Activated CD4-positive, alpha-beta T cell treated with anti-CD3 and anti-CD28 coated beads, Interleukin-2, amount 10 ng/mL, durations not matched to agents 7 days and 5 days (primary cell): ENCODE results near the gene TSC22D2. TPM values are rescaled to one million over a fixed set of nuclear protein-coding genes. Genes with fewer than 3 reads are reported as not detected.
"Not testable (repeated sequence)": the region's sequence is repeated elsewhere in the genome, so short reads cannot be mapped to it uniquely, and the experiment has no call there.

Experiments
- CTCF ChIA-PET: fragments of 350-600 bp; sonication (Branson Sonifier 250); formaldehyde crosslinking; loops from one replicate; lab custom pipeline; 2021; ENCODE audit warnings: antibody characterized with exemption; lab: Charles Lee
- POLR2A ChIA-PET: fragments of 350-600 bp; sonication (Branson Sonifier 250); formaldehyde crosslinking; loops from one replicate; lab custom pipeline; 2021; ENCODE audit warnings: antibody characterized with exemption; lab: Charles Lee
- DNase-seq: peaks from one replicate; pipeline ENCODE4 v3.0.0-alpha.2; 2020
- H3K27ac Mint-ChIP-seq: one replicate; pipeline ENCODE4 v1.8.0; 2021; ENCODE audit warnings: mild to moderate bottlenecking, moderate library complexity, mixed read lengths
- H3K27me3 Mint-ChIP-seq: one replicate; pipeline ENCODE4 v1.8.0; 2021; ENCODE audit warnings: mixed read lengths
- H3K36me3 Mint-ChIP-seq: one replicate; pipeline ENCODE4 v1.8.0; 2021; ENCODE audit warnings: low read depth, mixed read lengths
- H3K4me1 Mint-ChIP-seq: one replicate; pipeline ENCODE4 v1.8.0; 2021; ENCODE audit warnings: mixed read lengths
- H3K4me3 Mint-ChIP-seq: one replicate; pipeline ENCODE4 v1.8.0; 2021; ENCODE audit warnings: mild to moderate bottlenecking, moderate library complexity, mixed read lengths
- H3K9me3 Mint-ChIP-seq: one replicate; pipeline ENCODE4 v1.8.0; 2021; ENCODE audit warnings: mixed read lengths
- total RNA-seq, 2 experiments: library from RNA; stranded (reverse); gene quantifications; one replicate each; pipeline ENCODE4 v1.2.3, GENCODE V29; 2021

The TSC22D2 gene
- total RNA-seq, 2 experiments from 2014 or later = 14.8 to 19.6 TPM

DNA sequence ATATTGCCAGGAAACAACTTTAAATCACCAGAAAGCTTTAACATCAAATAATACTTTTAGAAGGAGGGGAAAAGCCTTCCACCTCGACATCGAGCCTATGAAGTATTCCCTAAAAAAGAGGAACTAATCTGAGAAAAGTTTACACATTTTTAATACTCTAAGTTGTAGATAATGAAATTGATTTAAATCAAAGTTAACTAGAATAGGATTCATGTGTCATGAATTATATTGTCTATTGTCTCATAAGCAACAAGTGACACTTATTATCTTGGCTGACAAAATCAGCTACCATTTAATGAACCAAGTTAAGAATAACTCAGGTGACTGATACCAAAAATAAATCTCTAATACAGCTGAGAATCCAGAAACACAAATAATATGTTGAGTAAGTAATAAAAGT, 56.6 kb downstream of the TSC22D2 start:
- no peaks in the 10 kb centered on the region for H3K36me3 Mint-ChIP-seq
- H3K4me1 Mint-ChIP-seq = no peaks in the 10 kb centered on the region
- ChIA-PET CTCF (interaction anchor here (0.6 to 1.2 kb wide), 4 partner anchors 9 to 242 kb away, joined by 3 to 5 read pairs (median 3); no protein-coding TSS in a partner anchor), POLR2A (no interaction called here)
- DNase-seq = no peak
- H3K9me3 Mint-ChIP-seq = no peaks in the 10 kb centered on the region
- no peaks in the 10 kb centered on the region for H3K27me3 Mint-ChIP-seq
- no peak overlapping the region for H3K4me3 Mint-ChIP-seq
- no peak overlapping the region for H3K27ac Mint-ChIP-seq

DNA sequence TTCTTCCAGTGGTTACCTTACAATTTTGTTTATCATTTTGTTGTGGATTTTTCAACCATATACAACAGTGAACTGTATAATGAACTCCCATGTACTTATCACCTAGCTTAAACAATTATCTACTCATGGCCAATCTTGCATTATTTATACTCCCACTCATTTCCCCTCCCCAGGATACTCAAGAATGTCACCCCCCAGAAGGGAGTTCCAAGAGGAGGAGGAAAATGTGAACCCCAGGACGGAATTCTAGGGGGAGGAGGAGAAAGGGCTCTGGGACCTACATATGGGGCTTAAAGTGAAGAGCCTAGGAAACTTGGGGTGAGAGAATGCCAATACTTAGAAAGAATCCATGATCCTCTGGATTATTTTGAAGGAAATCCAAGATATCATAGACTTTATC, 59.3 kb downstream of the TSC22D2 start:
- Mint-ChIP-seq H3K27ac (no peak overlapping the region), H3K27me3 (no peaks in the 10 kb centered on the region), H3K4me3 (no peak overlapping the region), H3K36me3 (no peaks in the 10 kb centered on the region), H3K4me1 (no peaks in the 10 kb centered on the region), H3K9me3 (no peaks in the 10 kb centered on the region)
- DNase-seq = no peak
- ChIA-PET POLR2A (no interaction called here), CTCF (no interaction called here)

DNA sequence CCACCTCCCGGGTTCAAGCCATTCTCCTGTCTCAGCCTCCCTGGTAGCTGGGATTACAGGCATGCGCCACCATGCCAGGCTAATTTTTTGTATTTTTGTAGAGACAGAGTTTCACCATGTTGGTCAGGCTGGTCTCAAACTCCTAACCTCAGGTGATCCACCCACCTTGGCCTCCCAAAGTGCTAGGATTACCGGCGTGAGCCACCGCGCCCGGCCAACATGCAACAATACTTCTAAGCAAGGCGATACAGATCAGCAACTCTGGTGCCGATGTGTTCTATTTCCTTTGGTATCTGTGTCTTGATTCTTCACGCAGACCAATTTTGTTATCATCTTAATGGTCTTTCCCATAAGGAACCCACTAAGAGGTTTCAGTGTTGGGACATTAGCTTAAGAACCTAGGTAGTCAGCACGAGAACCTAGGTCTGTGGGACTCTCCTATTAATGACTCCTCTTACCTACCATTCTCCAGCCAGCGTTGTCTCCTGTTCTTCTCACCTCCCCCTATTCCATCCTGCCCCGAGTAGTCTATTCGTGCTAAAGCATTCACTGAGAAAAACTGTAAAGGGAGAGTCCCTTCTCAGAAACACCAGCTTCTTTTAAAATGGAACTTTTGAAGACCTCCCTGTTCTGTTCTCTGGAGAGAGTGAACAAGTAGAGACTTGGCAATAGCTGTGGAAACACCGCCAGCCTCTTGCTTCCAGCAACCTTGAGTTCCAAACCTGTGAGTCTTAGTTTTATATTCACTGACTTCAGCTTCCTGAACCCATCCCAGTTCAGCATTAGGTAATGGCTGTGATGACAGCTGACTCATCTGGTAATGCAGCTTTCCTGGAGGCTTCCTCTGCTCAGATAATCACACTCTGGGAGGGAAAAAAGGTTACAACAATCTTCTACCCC, 61.2 kb downstream of the TSC22D2 start:
- H3K9me3 Mint-ChIP-seq = peaks cover 2% of the 10 kb centered on the region
- POLR2A ChIA-PET = no interaction called here

DNA sequence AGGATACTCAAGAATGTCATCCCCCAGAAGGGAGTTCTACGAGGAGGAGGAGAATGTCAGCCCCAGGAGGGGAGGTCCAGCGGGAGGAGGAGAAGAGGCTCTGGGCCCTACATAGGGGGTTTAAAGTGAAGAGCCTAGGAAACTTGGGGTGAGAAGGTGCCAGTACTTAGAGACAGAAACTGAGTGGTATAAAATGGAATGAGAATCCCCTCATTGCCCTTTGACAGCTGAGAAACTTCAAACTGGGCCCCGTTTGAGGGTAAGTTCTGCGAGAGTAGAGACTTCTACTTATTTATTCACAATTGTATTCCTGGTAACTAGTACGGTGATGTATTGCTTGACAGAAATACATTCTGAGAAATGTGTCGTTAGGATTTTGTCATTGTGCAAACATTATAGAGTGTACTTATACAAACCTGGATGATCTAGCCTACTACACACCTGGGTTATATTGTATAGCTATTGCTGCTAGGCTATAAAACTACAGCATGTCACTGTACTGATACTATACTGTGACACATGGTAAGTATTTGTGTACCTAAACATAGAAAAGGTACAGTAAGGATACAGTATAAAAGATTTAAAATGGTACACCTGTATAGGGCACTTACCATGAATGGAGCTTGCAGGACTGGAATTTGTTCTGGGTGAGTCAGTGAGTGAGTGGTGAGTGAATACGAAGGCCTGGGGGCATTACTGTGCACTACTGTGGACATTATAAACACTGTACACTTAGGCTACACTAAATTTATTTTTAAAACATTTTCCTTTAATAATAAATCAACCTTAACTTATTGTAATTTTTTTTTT, 62.0 kb downstream of the TSC22D2 start:
- Mint-ChIP-seq H3K4me3 (no peak overlapping the region), H3K9me3 (peaks cover 2% of the 10 kb centered on the region), H3K4me1 (no peaks in the 10 kb centered on the region), H3K27ac (no peak overlapping the region), H3K27me3 (no peaks in the 10 kb centered on the region), H3K36me3 (no peaks in the 10 kb centered on the region)
- no peak for DNase-seq
- POLR2A ChIA-PET = no interaction called here
- CTCF ChIA-PET = no interaction called here

More for the DNA sequence above, 61.2 kb downstream of the TSC22D2 start:
- H3K27me3 Mint-ChIP-seq = no peaks in the 10 kb centered on the region
- no peaks in the 10 kb centered on the region for H3K36me3 Mint-ChIP-seq
- no peak overlapping the region for H3K27ac Mint-ChIP-seq
- CTCF ChIA-PET = no interaction called here
- no peak for DNase-seq
- H3K4me3 Mint-ChIP-seq = no peak overlapping the region
- H3K4me1 Mint-ChIP-seq = no peaks in the 10 kb centered on the region

DNA sequence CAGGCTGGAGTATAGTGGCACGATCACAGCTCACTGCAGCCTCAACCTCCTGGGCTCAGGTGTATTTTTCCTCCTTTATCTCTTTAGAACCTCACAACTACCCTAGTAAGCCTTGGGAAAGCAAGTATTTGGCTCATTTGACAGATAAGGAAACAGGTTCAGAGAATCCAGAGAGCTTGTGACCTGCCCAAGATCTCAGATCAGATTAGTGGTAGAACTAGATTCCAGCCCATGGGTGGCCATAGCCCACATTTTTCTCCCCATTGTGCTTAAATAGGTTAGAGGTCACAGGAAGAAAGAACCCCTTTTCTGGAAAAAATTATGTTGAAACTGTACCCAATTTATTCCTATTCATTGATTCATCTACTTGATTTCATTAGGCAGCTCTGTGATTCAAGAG, 64.3 kb downstream of the TSC22D2 start:
- no peak for DNase-seq
- H3K27ac Mint-ChIP-seq = no peak overlapping the region
- no peak overlapping the region for H3K4me3 Mint-ChIP-seq
- H3K9me3 Mint-ChIP-seq = peaks cover 3% of the 10 kb centered on the region
- H3K27me3 Mint-ChIP-seq = no peaks in the 10 kb centered on the region
- ChIA-PET CTCF (interaction anchor here (0.5 kb wide), 1 partner anchor 429 kb away, joined by 4 read pairs; no protein-coding TSS in a partner anchor), POLR2A (no interaction called here)
- H3K36me3 Mint-ChIP-seq = no peaks in the 10 kb centered on the region
- H3K4me1 Mint-ChIP-seq = no peaks in the 10 kb centered on the region

DNA sequence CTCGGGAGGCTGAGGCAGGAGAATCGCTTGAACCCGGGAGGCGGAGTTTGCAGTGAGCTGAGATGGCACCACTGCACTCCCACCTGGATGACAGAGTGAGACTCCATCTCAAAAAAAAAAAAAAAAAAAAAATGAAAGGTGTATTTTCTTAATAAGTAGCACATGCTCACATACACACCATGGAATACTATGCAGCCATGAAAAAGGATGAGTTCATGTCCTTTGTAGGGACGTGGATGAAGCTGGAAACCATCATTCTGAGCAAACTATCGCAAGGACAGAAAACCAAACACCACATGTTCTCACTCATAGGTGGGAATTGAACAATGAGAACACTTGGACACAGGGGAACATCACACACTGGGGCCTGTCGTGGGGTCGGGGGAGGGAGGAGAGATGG, 65.1 kb downstream of the TSC22D2 start:
- H3K27me3 Mint-ChIP-seq, H3K9me3 Mint-ChIP-seq, CTCF ChIA-PET: not testable (repeated sequence)

DNA sequence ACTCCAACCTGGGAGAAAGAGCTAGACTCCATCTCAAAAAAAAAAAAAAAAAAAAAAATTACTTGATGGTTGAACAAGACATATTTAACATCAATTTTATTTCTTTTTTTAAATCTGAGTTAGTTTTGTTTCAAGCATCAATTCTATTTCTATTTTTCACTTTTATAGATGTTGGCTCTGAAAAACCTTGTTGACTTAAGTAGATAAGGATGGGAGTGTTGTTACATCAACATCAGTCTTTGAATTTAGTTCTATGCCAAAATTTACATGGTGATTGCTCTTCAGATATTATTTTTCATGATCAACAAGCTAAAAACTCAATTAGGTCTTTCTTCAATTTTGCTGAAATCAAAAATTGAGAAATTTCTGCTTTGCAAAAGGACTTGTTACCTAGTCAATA, 71.3 kb downstream of the TSC22D2 start:
- Mint-ChIP-seq H3K27ac (no peak overlapping the region), H3K27me3 (no peaks in the 10 kb centered on the region), H3K4me3 (no peak overlapping the region), H3K9me3 (peaks cover 17% of the 10 kb centered on the region), H3K4me1 (no peaks in the 10 kb centered on the region), H3K36me3 (peaks cover 3% of the 10 kb centered on the region)
- POLR2A ChIA-PET = no interaction called here
- CTCF ChIA-PET = no interaction called here
- DNase-seq = no peak

More for the DNA sequence above, 65.1 kb downstream of the TSC22D2 start:
- DNase-seq, POLR2A ChIA-PET, H3K36me3 Mint-ChIP-seq, H3K4me3 Mint-ChIP-seq, H3K4me1 Mint-ChIP-seq, H3K27ac Mint-ChIP-seq: not testable (repeated sequence)

DNA sequence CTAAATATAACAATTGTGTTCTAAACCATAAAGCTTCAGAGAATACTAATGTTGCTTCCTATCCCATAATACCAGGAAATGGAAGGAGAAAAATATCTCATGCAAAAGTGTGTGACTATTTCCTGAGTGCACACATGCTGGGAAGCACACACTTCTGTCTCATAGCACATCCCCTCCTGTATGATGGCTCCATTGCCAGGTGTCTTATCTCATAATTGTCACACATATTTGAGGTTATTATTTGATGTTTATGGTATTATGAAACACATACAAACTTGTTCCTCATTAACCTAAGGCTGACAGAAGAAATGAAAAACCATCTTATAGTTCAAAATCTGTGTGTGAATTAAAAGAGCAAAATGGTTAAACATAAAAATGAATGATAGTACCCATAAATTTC, 72.8 kb downstream of the TSC22D2 start:
- Mint-ChIP-seq H3K27me3 (no peaks in the 10 kb centered on the region), H3K9me3 (peaks cover 22% of the 10 kb centered on the region), H3K4me3 (no peak overlapping the region), H3K36me3 (peaks cover 4% of the 10 kb centered on the region), H3K27ac (no peak overlapping the region), H3K4me1 (no peaks in the 10 kb centered on the region)
- CTCF ChIA-PET = no interaction called here
- POLR2A ChIA-PET = no interaction called here
- DNase-seq = no peak

DNA sequence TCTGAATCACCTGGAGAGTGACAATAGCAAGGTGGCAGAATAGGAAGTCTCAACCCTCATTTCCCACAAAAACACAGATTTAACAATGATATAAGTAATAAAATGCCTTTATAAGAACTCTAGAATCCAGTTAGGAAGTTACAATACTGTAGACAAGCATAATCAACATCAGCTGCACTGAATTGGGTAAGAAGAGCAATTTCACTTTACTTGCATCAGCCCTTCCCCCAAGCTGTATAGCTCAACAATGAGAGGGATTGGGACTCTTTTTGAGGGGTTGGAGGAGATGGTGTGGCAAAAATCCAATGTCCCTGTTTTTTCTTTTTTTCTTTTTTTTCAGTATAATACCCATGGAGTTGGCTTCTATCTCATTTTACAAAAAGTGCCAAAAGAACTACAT, 75.1 kb downstream of the TSC22D2 start:
- H3K27ac Mint-ChIP-seq = no peak overlapping the region
- POLR2A ChIA-PET = no interaction called here
- no peak for DNase-seq
- H3K9me3 Mint-ChIP-seq = peaks cover 31% of the 10 kb centered on the region
- CTCF ChIA-PET = interaction anchor here (0.7 kb wide), 1 partner anchor 449 kb away, joined by 3 read pairs; no protein-coding TSS in a partner anchor
- peaks cover 4% of the 10 kb centered on the region for H3K36me3 Mint-ChIP-seq
- H3K4me3 Mint-ChIP-seq = no peak overlapping the region
- H3K4me1 Mint-ChIP-seq = no peaks in the 10 kb centered on the region
- H3K27me3 Mint-ChIP-seq = peaks cover 2% of the 10 kb centered on the region

DNA sequence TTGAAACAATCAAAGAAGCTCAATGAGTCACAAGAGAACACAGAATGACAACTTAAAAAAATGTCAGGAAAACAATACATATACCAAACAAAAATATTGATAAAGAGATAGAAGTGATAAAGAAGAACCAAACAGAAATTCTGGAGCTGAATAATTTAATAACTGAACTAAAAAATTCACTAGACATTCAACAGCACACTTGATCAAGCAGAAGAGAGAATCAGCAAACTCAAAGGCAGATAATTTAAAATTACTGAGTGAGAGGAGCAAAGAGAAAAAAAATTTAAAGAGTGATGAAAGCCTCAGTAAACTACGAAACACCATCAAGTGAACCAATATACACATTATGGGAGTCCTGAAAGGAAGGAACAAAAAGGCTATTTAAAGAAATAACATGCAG, 76.3 kb downstream of the TSC22D2 start:
- DNase-seq = no peak
- peaks cover 2% of the 10 kb centered on the region for H3K27me3 Mint-ChIP-seq
- peaks cover 31% of the 10 kb centered on the region for H3K9me3 Mint-ChIP-seq
- POLR2A ChIA-PET = no interaction called here
- peaks cover 4% of the 10 kb centered on the region for H3K36me3 Mint-ChIP-seq
- CTCF ChIA-PET = interaction anchor here (1.0 kb wide), 1 partner anchor 36 kb away, joined by 3 read pairs; no protein-coding TSS in a partner anchor
- H3K27ac Mint-ChIP-seq = no peak overlapping the region
- H3K4me1 Mint-ChIP-seq = no peaks in the 10 kb centered on the region
- no peak overlapping the region for H3K4me3 Mint-ChIP-seq

DNA sequence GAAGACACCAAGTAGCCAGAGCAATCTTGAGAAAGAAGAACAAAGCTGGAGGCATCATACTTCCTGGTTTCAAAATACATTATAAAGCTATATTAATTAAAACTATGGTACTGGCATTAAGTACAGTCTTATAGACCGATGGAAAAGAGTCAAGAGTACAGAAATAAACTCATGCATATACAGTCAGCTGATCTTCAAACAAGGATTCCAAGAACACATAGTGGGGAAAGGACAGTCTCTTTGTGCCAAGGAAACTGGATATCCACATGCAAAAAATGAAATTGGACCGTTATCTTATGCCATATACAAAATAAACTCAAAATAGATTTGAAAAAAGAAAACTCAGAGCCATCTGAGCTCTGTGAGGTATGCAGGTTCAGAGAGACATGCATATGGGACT, 80.8 kb downstream of the TSC22D2 start:
- Mint-ChIP-seq H3K27ac (no peak overlapping the region), H3K9me3 (peaks cover 21% of the 10 kb centered on the region), H3K4me3 (no peak overlapping the region), H3K36me3 (peaks cover 4% of the 10 kb centered on the region), H3K4me1 (no peaks in the 10 kb centered on the region), H3K27me3 (peaks cover 2% of the 10 kb centered on the region)
- DNase-seq = no peak
- ChIA-PET CTCF (no interaction called here), POLR2A (no interaction called here)

DNA sequence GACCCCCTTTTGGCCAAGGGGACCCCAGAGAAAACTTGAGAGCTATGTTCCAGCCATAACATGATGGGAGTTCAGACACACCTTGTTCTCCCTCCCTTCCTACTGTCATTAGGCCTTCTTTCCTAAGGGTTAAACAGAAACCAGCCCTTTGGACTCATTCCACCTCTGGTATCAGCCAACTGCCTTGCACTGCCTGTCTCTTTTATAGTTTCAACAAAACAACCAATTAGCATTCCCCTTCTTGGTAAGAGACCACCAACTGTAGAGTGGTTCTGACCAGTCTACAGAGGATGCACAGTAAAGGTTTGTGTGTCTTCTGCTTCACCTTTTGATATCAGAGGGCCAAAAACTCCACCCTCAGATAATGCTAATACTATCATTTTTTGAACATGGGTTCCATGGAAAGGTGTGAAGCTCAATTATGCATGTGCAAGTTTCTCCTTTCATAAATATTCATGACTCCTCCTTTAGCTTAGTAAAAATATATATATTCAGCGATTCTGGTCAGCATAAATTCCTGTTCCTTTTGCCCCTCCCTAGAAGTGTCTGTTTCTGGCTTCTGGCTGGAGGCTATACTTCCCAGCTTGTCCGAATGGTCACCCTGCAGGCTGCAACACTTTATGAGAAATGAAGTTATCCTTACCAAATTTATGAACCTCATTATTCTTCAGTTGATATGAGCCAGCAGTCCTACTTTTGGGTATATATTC, 82.3 kb downstream of the TSC22D2 start:
- no peak for DNase-seq
- ChIA-PET CTCF (no interaction called here), POLR2A (no interaction called here)
- Mint-ChIP-seq H3K36me3 (no peaks in the 10 kb centered on the region), H3K27ac (no peak overlapping the region), H3K4me3 (no peak overlapping the region), H3K27me3 (peaks cover 2% of the 10 kb centered on the region), H3K4me1 (no peaks in the 10 kb centered on the region), H3K9me3 (peaks cover 12% of the 10 kb centered on the region)
